GM19239 (cell line): Measurements from ENCODE around the gene DNAJB6.
"Not testable (repeated sequence)": the region's sequence is repeated elsewhere in the genome, so short reads cannot be mapped to it uniquely, and the experiment has no call there.

Experiments
- DNase-seq: peaks from one replicate; pipeline ENCODE4 v3.0.0; 2011; ENCODE audit warnings: low spot score; ENCODE audit not compliant: insufficient read length
- FAIRE-seq: peaks from 2 replicates; lab custom pipeline; 2011; peaks lifted over from hg19 to GRCh38; lab: Jason Lieb, UNC

Gene DNAJB6

GRCh38 chr7:157320608-157320980 is 16.2 kb upstream of the DNAJB6 start:
- no peak for DNase-seq
- FAIRE-seq = no peak

GRCh38 chr7:157323401-157323800 is 13.4 kb upstream of the DNAJB6 start:
- DNase-seq (no peak), FAIRE-seq (no peak)

- FAIRE-seq = no peak
- no peak for DNase-seq
Observed at GRCh38 chr7:157329447-157329846, 7.4 kb upstream of the DNAJB6 start.

- not testable (repeated sequence) for FAIRE-seq, DNase-seq
Observed at GRCh38 chr7:157330567-157330966, 6.2 kb upstream of the DNAJB6 start.

GRCh38 chr7:157331049-157331448 is 5.8 kb upstream of the DNAJB6 start:
- not testable (repeated sequence) for DNase-seq, FAIRE-seq

- FAIRE-seq (no peak), DNase-seq (no peak)
Observed at GRCh38 chr7:157335236-157335635, 1.6 kb upstream of the DNAJB6 start.

GRCh38 chr7:157335991-157336382 is 817 bp upstream of the DNAJB6 start:
- DNase-seq = no peak
- FAIRE-seq = no peak

GRCh38 chr7:157337316-157338149 is 729 bp downstream of the DNAJB6 start:
- FAIRE-seq (no peak), DNase-seq (peak; percentile 58)

- peak; percentile 92 for FAIRE-seq
Observed at GRCh38 chr7:157339777-157340677, 3.2 kb downstream of the DNAJB6 start.

GRCh38 chr7:157347217-157347904 is 10.6 kb downstream of the DNAJB6 start:
- DNase-seq (no peak), FAIRE-seq (no peak)

More at GRCh38 chr7:157339777-157340677, 3.2 kb downstream of the DNAJB6 start:
- DNase-seq = peak; percentile 39

- FAIRE-seq (no peak), DNase-seq (no peak)
Observed at GRCh38 chr7:157348548-157348947, 11.7 kb downstream of the DNAJB6 start.

GRCh38 chr7:157352516-157352915 is 15.7 kb downstream of the DNAJB6 start:
- no peak for DNase-seq
- no peak for FAIRE-seq

- FAIRE-seq (no peak), DNase-seq (no peak)
Observed at GRCh38 chr7:157355784-157356511, 19.1 kb downstream of the DNAJB6 start.

GRCh38 chr7:157357129-157358040 is 20.6 kb downstream of the DNAJB6 start:
- FAIRE-seq (peak; percentile 75), DNase-seq (peak; percentile 52)

- no peak for FAIRE-seq
- DNase-seq = no peak
Observed at GRCh38 chr7:157358041-157358752, 21.4 kb downstream of the DNAJB6 start.

GRCh38 chr7:157358753-157359096 is 21.9 kb downstream of the DNAJB6 start:
- DNase-seq (no peak), FAIRE-seq (no peak)

- no peak for FAIRE-seq
Observed at GRCh38 chr7:157359581-157359980, 22.8 kb downstream of the DNAJB6 start.

GRCh38 chr7:157360483-157361025 is 23.8 kb downstream of the DNAJB6 start:
- DNase-seq = no peak
- FAIRE-seq = no peak

More at GRCh38 chr7:157359581-157359980, 22.8 kb downstream of the DNAJB6 start:
- DNase-seq = no peak
